Stimulated activated CD8-positive, alpha-beta memory T cell treated with anti-CD3 and anti-CD28 coated beads, Interleukin-15, amount 100 ng/mL, for 48 hours (primary cell): Measurements from ENCODE around the gene TSPAN13.

Experiments
- DNase-seq, 2 donors: peaks; one replicate each; pipeline ENCODE4 v3.0.0-alpha.2; 2020; ENCODE audit warnings: low read depth in 2 of 2

The TSPAN13 gene

DNA sequence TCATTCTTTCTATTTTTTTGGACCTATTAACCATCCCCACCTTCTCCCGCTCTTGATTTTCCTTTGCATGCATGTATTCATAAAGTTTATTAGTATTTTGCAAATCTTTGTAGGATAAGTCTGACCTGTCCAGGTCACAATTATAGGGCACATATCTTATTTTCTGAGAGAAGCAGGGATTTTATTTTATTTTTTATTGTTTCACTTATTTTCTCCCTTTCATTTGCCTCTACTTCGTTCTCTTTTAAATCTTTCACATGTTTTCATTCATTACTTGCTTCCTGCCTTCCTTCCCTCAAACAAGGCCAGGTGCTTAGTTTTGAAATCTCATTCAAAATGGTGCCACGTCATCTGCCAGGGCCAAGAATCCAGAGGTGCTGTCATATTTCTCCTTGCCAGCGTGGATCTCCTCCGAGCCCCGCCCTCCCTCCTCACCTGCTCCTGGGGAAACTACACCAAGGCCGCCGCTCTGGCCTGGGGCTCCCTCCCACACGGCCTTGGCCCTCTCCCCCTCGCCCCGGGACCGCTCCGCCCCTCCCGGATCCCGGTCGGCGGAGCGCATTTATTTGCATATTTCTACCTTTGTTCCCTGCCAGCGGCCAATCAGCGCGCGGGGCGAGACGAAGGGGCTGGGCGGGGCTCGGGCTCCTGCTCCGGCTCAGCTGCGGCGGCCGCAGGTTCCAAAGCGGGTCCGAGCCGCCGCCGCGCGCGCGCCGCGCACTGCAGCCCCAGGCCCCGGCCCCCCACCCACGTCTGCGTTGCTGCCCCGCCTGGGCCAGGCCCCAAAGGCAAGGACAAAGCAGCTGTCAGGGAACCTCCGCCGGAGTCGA, at the start of gene TSPAN13:
TSPAN13 (plus strand) TSS at position 654 of the 830 bp plus-strand sequence. CDS start 213 bp downstream, outside the sequence.
- DNase-seq: peak; percentile 51 to 60

- DNase-seq: no peak
Observed at GRCh38 chr7:16708511-16708910, 45.0 kb upstream of the TSPAN13 start.

DNA sequence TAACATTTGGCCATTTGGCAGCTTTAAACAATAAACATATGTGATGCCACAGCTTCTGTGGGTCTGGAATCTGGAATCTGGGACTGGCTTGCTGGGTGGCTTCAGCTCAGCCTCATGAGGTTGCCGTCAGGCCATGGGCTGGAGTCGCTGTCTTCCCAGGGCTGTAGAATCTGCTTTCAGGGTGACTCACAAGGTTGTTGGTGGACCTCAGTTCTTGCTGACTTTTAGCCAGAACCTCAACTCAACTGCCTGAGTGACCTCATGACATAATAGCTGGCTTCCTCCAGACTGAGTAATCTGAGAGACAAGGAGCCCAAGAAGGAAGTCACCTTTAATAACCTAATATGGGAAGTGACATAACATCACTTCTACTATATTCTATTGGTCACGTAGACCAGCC, 44.6 kb upstream of the TSPAN13 start:
- DNase-seq: no peak

DNA sequence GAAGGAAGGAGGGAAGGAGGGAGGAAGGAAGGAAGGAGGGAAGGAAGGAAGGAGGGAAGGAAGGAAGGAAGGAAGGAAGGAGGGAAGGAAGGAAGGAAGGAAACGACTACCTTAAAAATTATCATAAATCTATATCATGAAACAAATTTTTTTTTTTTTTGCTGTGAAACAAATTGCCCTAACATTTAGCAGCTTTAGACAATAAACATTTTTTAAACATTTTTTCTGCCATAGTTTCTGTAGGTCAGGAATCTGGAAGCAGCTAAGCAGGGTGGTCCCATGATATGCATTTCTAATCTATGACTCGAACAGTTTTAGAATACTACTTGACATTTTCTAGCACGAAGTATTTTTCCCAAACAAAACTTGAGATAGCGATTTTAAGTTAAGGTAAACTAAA, 42.9 kb upstream of the TSPAN13 start:
- DNase-seq: no peak

DNA sequence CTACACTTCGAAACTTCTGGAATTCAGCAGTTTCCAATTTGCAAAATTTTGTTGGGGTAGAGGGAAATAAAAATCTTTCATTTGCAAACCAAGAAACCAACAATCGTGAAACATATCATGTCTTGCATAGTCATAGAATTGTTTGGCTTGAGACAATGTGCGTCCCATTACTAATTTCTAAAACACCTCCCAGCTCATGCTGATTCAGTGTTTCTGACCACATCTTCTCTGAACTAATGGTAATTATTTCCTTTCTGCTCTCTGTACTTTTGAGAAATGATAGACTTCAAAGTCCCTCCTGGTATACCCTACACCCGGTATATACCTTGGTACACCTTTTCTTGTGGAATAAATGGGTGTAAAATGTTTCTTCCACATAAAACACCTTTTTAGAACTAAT, 41.8 kb upstream of the TSPAN13 start:
- DNase-seq: no peak

GRCh38 chr7:16712916-16713315, 40.6 kb upstream of the TSPAN13 start:
- peak in 1 of 2 donors; percentile 21 for DNase-seq

DNA sequence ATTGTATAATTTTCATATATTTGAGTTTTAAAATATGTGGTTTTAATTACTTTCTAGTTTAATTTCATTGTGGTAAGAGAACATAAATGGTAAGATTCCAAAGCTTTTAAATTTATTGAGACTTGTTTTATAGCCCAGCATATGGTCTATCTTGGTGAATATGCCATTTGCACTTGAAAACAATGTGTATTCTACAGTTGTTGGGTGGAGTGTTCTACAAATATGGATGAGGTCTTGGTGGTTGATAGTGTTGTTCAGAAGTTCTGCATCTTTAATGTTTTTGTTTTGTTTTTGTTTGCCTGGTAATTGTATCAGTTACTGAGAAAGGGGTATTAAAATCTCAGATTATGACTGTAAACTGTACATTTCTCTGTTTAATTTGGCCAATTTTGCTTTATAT, 37.6 kb upstream of the TSPAN13 start:
- no peak for DNase-seq

DNA sequence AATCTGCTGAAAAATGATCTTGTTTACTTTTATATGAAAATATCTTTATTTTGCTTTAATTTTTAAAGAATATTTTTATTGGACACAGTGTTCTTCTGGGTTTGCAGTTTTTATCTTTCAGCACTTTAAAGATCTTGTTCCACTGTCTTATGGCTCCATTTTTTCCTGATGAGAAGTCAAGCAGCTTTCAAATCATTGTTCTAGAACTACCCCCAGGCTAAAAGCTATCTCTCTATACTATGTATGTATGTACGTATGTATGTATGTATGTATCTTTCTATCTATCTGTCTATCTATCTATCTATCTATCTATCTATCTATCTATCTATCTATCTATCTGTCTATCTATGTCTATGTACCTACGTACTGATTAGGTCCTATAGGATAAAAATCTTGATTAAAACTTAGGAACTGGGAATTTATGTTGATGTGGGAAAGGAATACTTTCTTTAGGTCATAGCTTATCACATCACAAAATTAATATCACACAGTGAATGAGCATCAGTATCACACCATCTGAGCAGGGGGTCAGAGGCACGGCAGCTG, 35.4 kb upstream of the TSPAN13 start:
- DNase-seq: no peak

- DNase-seq: no peak
Observed at GRCh38 chr7:16719699-16720098, 33.9 kb upstream of the TSPAN13 start.

DNA sequence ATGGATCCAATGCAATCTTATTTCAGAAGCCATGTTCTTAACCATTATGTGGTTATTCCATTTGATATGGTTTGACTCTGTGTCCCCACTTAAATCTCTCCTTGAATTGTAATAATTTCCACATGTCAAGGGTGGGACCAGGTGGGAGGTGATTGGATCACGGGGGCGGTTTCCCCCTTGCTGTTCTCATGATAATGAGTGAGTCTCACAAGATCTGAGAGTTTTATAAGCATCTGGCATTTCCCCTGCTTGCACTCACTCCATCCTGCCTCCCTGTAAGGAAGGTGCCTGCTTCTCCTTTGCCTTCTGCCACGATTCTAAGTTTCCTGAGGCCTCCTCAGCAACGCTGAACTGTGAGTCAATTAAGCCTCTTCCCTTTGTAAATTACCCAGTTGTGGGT, 32.0 kb upstream of the TSPAN13 start:
- no peak for DNase-seq

- DNase-seq: no peak
Observed at GRCh38 chr7:16724344-16724743, 29.2 kb upstream of the TSPAN13 start.

- DNase-seq: no peak
Observed at GRCh38 chr7:16726189-16726588, 27.4 kb upstream of the TSPAN13 start.

GRCh38 chr7:16727736-16728135, 25.8 kb upstream of the TSPAN13 start:
- no peak for DNase-seq

- no peak for DNase-seq
Observed at GRCh38 chr7:16728811-16729210, 24.7 kb upstream of the TSPAN13 start.

- no peak for DNase-seq
Observed at GRCh38 chr7:16729541-16729940, 24.0 kb upstream of the TSPAN13 start.

DNA sequence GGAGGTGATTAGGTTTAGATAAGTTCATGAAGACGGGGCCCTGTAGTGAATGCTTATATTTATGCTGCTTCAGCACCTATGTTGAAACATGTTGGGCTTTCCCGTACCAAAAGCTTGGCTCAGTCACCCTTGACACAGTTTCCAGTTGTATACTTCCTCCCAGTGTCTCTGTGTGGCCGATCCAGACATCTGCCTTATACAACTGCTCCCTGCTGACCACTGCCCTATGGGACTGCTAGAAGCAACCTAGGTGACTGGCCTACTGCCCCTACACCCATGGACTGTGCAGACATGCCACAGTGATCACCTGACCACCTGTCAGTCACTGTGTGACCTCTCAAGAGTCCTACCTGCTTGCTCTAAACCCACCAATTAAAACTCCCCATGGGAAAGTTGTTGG, 22.6 kb upstream of the TSPAN13 start:
- no peak for DNase-seq

DNA sequence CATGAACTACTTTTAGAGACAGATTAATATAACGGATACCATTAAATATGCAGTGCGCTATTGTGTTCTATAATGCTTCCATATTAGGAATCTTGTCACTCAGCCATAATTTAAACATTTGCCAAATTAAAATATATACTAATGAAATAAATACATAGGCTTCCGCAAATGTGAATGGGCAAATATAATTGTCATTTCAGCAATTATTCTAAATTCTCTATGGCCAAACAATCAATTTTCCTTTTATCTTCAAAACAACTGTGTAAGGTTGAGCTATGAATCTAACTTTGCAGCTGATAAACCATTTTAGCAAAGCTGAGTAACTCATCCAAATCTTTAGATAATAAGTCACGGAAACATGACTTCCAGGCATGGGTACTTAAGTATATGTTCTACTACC, 20.7 kb upstream of the TSPAN13 start:
- no peak for DNase-seq

DNA sequence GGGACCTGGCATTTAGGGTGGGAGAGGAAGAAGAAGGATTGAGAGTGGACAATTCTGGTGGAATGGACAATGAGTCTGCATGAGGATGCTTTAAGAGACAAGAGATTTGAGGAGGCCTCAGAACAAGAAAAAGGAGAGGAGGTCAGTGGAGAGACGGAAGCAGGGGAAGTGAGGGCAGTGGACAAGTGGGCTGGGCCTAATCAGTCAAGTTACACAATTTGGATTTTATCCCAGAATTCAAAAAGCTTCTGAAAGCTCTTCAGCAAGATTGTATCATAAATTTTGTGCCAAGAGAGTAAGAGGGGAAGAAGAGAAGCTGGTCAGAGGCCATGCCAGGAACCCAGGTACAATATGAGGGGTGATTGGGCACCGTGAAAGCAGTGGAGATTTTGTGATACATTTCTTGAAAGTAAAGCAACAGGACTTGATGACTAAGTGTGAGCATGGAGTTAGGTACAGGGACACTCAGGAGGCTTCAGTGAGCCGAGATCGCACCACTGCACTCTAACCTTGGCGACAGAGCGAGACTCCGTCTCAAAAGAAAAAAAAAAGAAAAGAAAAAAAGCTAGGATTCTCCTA, 19.3 kb upstream of the TSPAN13 start:
- DNase-seq: no peak

- DNase-seq: no peak
Observed at GRCh38 chr7:16735020-16735419, 18.5 kb upstream of the TSPAN13 start.

GRCh38 chr7:16738011-16738688, 15.4 kb upstream of the TSPAN13 start:
- DNase-seq: no peak

DNA sequence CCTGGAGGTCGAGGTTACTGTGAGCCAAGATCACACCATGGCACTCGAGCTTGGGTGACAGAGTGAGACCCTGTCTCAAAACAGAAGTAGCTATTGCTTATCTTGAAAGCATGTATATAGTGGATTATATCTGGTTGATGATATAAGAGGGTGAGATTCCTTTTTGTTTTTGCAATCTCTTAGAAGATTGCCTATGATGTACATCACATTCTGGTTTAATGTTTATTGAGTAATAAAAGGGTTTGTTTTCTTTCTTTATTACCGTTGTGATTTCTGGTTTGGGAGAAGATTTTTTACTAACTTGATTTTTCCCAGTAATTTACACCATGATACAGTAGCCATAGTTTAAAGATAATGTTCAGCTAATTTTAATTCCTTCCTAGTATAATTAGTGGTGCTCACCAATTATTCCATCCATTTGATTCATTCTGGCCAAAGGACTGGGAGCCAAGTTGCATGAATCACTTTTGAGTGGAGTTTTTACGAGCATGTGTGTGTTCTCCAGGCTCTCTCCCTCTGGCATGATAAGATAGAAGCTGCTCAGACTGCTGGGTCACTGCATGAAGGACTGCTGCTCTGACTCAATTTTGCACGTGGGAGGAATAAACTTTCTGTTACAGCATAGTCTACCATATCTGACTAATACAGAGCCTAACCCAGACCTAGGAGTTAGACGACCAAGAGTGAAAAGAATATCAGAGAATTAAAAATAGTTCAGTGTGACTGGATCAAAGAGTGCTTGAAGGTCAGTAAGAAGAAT, 13.5 kb upstream of the TSPAN13 start:
- DNase-seq: no peak

DNA sequence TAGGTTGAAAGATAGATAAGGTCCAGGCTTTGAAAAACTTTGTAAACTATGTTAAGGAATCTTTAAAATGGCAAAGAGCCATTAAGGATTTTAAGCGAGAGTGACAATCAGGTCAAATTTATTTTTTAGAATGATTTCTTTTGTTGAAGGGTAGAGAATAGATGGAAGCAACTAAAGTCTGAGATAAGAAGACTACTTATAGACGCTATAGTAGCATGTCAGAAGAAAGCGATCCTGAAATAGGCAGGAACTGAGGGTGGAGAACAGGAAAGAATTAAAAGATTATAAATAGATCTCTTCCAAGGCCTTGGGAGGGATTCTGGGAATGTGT, 13.0 kb upstream of the TSPAN13 start:
- DNase-seq: no peak
